Measurements from ENCODE around the gene ANKRD39. TPM values are rescaled to one million over a fixed set of nuclear protein-coding genes. Genes with fewer than 3 reads are reported as not detected.
A peak's percentile ranks its signal among the peaks of the same experiment; 100 is the strongest.
"Not testable (repeated sequence)": the region's sequence is repeated elsewhere in the genome, so short reads cannot be mapped to it uniquely, and the experiment has no call there.

ANKRD39 gene
- total and polyA plus RNA-seq, 2 donors = 10.0 to 14.2 TPM

DNA sequence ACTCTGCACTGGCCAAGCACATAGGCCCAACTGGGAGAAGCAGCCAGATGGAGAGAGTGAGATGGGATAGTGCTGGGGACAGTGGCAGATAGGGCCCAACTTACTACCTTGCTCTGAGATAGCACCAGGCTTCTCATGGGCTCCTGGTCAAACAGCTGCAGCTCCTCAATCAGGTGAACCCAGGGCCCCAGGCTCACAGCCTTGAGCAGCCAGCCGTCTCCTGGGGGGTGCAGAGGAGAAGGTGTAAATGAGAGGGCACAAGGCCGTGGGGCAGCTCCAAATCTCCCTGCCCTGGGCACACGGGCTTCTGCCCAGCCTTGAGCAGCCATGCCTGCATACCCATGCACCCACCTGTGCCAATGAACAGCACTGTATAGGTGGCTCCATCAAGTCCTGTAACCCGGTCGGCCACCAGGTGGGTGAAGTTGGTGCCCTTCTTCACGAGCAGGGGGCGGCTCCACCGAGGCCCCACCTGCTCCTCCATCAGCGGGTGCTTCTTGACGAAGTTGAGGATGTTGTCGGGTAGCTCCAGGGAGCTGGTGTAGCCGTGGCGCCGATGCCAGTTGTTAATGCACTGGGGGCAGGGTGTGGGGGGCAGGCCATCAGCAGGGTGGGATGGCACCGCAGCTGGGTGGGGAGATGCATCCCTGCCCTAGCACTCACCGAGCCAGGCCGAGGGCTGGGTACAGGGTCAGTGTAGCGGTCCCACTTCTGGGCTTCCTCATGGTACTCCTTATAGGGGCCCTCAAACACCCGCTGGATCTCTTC lies 5.9 kb upstream of the ANKRD39 start:
- peaks cover 7 to 39% of the 10 kb centered on the region in 2 donors for H3K4me1 ChIP-seq (ENCODE audit: control insufficient read depth in 2 of 2, insufficient read depth in 2 of 2, low read length in 2 of 2)
- 97% methylated on average over 19 of the region's 19 CpGs for WGBS

GRCh38 chr2:96863056-96863455 lies 5.2 kb upstream of the ANKRD39 start:
- H3K36me3 ChIP-seq (ENCODE audit: control insufficient read depth in 2 of 2, insufficient read depth in 2 of 2, low read length in 1 of 2); H3K4me3 ChIP-seq (ENCODE audit: low read length in 2 of 2); H3K27ac ChIP-seq (ENCODE audit: low read depth in 1 of 2, low read length in 1 of 2); H3K9me3 ChIP-seq (ENCODE audit: control insufficient read depth in 2 of 2, insufficient read depth in 1 of 2, low read length in 1 of 2); DNase-seq (ENCODE audit: low read depth in 6 of 9, low spot score in 9 of 9): not testable (repeated sequence)
- 97% methylated on average over 4 of the region's 4 CpGs for WGBS
- Histone ChIP-seq H3K4me1 (ENCODE audit: control insufficient read depth in 2 of 2, insufficient read depth in 2 of 2, low read length in 2 of 2) (peaks cover 0 to 35% of the 10 kb centered on the region in 2 donors), H3K27me3 (ENCODE audit: control insufficient read depth in 2 of 2, insufficient read depth in 1 of 2, low read length in 1 of 2) (peaks cover 21 to 60% of the 10 kb centered on the region in 2 donors)

More for the DNA sequence above, 5.9 kb upstream of the ANKRD39 start:
- Histone ChIP-seq H3K27ac (ENCODE audit: low read depth in 1 of 2, low read length in 1 of 2) (no peak overlapping the region), H3K27me3 (ENCODE audit: control insufficient read depth in 2 of 2, insufficient read depth in 1 of 2, low read length in 1 of 2) (peaks cover 28 to 64% of the 10 kb centered on the region in 2 donors), H3K4me3 (ENCODE audit: low read length in 2 of 2) (no peak overlapping the region), H3K9me3 (ENCODE audit: control insufficient read depth in 2 of 2, insufficient read depth in 1 of 2, low read length in 1 of 2) (peaks cover 0 to 9% of the 10 kb centered on the region in 2 donors), H3K36me3 (ENCODE audit: control insufficient read depth in 2 of 2, insufficient read depth in 2 of 2, low read length in 1 of 2) (peaks cover 0 to 3% of the 10 kb centered on the region in 2 donors)
- DNase-seq (ENCODE audit: low read depth in 6 of 9, low spot score in 9 of 9) = no peak

DNA sequence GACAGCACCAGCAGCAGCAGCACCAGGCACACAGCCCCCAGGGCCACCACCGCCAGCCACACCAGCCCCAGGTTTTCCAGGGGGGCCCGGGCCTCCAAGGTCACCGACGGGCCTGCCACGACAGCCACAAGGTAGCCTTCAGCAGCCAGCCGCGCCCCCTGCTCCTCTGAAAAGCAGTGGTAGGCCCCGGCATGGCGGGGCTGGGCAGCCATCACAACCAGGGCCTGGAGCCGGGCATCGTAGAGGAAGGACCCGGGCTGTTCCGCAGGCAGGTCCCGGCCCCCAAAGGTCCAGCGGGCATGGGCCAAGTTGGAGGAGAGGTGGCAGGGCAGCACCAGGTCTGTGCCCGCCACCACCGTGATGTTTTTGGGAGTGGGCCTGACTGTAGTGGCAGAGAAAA lies 3.3 kb upstream of the ANKRD39 start:
- Histone ChIP-seq H3K9me3 (ENCODE audit: control insufficient read depth in 2 of 2, insufficient read depth in 1 of 2, low read length in 1 of 2) (no peaks in the 10 kb centered on the region), H3K27ac (ENCODE audit: low read depth in 1 of 2, low read length in 1 of 2) (no peak overlapping the region), H3K4me3 (ENCODE audit: low read length in 2 of 2) (no peak overlapping the region), H3K27me3 (ENCODE audit: control insufficient read depth in 2 of 2, insufficient read depth in 1 of 2, low read length in 1 of 2) (peaks cover 5 to 40% of the 10 kb centered on the region in 2 donors), H3K4me1 (ENCODE audit: control insufficient read depth in 2 of 2, insufficient read depth in 2 of 2, low read length in 2 of 2) (peaks cover 11 to 30% of the 10 kb centered on the region in 2 donors), H3K36me3 (ENCODE audit: control insufficient read depth in 2 of 2, insufficient read depth in 2 of 2, low read length in 1 of 2) (peaks cover 0 to 3% of the 10 kb centered on the region in 2 donors)
- no peak for DNase-seq (ENCODE audit: low read depth in 6 of 9, low spot score in 9 of 9)
- WGBS = 97% methylated on average over 17 of the region's 17 CpGs

DNA sequence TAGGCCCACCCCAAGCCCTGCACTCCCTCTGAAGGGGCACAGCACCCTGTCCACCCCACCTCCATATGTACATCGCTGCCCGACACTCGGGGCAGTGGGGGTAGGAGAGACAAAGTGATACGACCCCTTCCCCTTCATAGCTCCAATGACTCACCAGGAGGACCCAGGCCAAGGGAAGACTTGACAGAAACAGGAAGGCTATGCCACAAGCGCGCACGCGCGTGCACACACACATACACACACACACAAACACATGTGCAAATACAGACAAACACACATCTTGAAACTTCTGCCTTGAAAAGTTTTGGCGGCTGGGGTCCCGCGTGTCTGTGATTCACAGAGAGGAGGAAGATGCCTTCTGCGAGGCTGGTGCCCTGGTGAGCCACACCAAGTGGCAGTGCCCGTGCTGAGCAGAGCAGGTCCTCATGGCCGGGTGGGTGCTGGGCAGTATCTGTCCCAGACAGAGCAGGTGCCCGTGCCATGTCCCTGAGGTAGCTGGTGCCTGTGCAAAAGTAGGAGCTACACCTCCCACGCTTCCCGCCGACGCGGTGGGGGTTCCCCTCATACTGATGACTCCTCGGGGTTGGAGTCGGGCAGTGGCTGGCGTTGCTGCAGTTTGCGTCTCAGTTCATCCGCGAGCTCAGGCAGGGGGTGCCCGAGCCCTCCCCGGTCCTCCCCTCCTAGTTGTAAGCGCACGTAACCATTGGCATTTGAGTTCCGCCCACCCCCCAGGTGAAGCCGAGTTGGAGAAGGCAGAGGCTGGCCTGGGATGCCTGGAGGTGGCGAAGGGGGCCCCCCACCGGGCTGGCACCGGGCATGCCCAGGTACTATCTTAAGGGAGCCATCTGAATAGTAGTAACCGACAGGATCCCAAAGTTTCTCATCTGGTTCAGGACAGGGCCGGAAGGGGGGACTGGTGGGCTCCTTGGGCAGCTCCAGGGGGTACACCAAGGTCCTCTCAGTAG lies 2.5 kb upstream of the ANKRD39 start:
- peaks cover 11 to 30% of the 10 kb centered on the region in 2 donors for H3K4me1 ChIP-seq (ENCODE audit: control insufficient read depth in 2 of 2, insufficient read depth in 2 of 2, low read length in 2 of 2)
- H3K36me3 ChIP-seq (ENCODE audit: control insufficient read depth in 2 of 2, insufficient read depth in 2 of 2, low read length in 1 of 2) = peaks cover 0 to 3% of the 10 kb centered on the region in 2 donors
- H3K4me3 ChIP-seq (ENCODE audit: low read length in 2 of 2) = no peak overlapping the region
- peak in 1 of 9 donors; percentile 49 for DNase-seq (ENCODE audit: low read depth in 6 of 9, low spot score in 9 of 9)
- peaks cover 2 to 32% of the 10 kb centered on the region in 2 donors for H3K27me3 ChIP-seq (ENCODE audit: control insufficient read depth in 2 of 2, insufficient read depth in 1 of 2, low read length in 1 of 2)
- H3K9me3 ChIP-seq (ENCODE audit: control insufficient read depth in 2 of 2, insufficient read depth in 1 of 2, low read length in 1 of 2) = no peaks in the 10 kb centered on the region
- no peak overlapping the region for H3K27ac ChIP-seq (ENCODE audit: low read depth in 1 of 2, low read length in 1 of 2)
- 88% methylated on average over 38 of the region's 38 CpGs for WGBS

DNA sequence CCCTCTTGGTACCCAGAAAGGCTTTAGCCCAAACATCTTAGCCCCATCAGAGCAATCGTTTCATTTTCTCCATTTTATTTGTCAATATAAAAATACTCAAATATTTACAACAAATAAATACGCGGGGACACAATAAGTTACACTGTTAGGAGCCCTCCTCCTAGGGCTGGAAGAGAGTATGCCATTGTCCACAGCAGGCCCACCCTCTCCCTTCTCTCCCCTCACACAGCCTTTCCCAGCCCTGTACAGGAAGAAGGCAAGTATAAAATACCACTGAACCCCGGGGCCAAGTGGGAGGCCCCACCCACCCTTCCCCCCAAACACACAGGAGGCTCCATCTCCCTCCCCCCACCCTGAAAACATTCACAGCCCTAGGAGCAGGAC lies 1.9 kb upstream of the ANKRD39 start:
- Histone ChIP-seq H3K9me3 (ENCODE audit: control insufficient read depth in 2 of 2, insufficient read depth in 1 of 2, low read length in 1 of 2) (no peaks in the 10 kb centered on the region), H3K4me1 (ENCODE audit: control insufficient read depth in 2 of 2, insufficient read depth in 2 of 2, low read length in 2 of 2) (peaks cover 11 to 30% of the 10 kb centered on the region in 2 donors), H3K4me3 (ENCODE audit: low read length in 2 of 2) (no peak overlapping the region), H3K27me3 (ENCODE audit: control insufficient read depth in 2 of 2, insufficient read depth in 1 of 2, low read length in 1 of 2) (peaks cover 0 to 26% of the 10 kb centered on the region in 2 donors), H3K27ac (ENCODE audit: low read depth in 1 of 2, low read length in 1 of 2) (no peak overlapping the region), H3K36me3 (ENCODE audit: control insufficient read depth in 2 of 2, insufficient read depth in 2 of 2, low read length in 1 of 2) (peaks cover 0 to 3% of the 10 kb centered on the region in 2 donors)
- no peak for DNase-seq (ENCODE audit: low read depth in 6 of 9, low spot score in 9 of 9)
- WGBS = 66% methylated on average over 4 of the region's 4 CpGs

GRCh38 chr2:96859099-96859649 lies 1.4 kb upstream of the ANKRD39 start:
- H3K4me1 ChIP-seq (ENCODE audit: control insufficient read depth in 2 of 2, insufficient read depth in 2 of 2, low read length in 2 of 2) = peaks cover 11 to 30% of the 10 kb centered on the region in 2 donors
- H3K9me3 ChIP-seq (ENCODE audit: control insufficient read depth in 2 of 2, insufficient read depth in 1 of 2, low read length in 1 of 2) = no peaks in the 10 kb centered on the region
- H3K27ac ChIP-seq (ENCODE audit: low read depth in 1 of 2, low read length in 1 of 2) = no peak overlapping the region
- H3K27me3 ChIP-seq (ENCODE audit: control insufficient read depth in 2 of 2, insufficient read depth in 1 of 2, low read length in 1 of 2) = peaks cover 0 to 21% of the 10 kb centered on the region in 2 donors
- WGBS = 91% methylated on average over 11 of the region's 11 CpGs
- no peak for DNase-seq (ENCODE audit: low read depth in 6 of 9, low spot score in 9 of 9)
- H3K36me3 ChIP-seq (ENCODE audit: control insufficient read depth in 2 of 2, insufficient read depth in 2 of 2, low read length in 1 of 2) = peaks cover 3% of the 10 kb centered on the region in 2 donors
- no peak overlapping the region for H3K4me3 ChIP-seq (ENCODE audit: low read length in 2 of 2)

DNA sequence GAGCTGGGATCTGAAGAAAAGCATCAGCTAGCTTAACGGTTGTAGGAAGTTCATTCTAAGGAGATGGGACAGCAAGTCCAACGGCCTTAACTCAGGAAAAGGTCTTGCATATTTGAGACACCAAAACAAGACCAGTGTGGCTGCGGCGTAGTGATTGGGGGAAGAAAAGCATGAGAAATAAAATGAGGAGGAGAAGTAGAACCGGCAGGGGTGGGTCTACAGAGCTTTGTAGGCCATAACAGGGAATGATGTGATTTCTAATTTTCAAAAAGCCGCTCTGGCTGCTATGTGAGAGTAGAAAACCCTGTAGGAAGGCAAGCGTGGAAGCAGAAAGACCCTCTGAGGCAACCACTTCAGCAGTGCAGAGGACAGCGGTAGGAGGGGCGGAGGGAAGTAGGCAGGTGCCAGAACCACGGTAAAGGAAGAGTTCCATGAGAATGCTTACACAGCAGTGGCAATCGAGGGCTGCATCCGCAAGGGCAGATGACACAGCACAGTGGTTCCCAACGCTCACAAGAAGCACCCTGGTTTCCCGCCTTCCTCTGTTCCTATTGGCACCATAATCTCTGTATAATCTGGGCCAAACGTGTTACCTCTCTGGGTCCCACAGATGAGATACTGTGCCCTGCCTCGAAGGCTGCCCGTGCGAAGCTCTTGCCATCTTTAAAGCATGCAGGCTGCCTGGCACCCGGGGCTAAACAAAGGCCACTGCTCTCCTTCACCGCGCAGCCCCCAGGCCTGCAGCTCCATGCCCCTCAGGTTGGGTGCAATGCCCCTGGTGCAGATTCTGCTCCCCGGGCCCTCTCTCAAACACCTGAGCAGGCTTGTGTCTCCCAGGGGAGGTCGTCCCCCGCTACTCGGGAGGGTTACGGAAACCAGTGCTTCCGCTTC lies 795 bp downstream of the ANKRD39 start:
- DNase-seq (ENCODE audit: low read depth in 6 of 9, low spot score in 9 of 9) = peak in 5 of 9 donors; percentile 35 to 76 (median 47)
- Histone ChIP-seq H3K4me1 (ENCODE audit: control insufficient read depth in 2 of 2, insufficient read depth in 2 of 2, low read length in 2 of 2) (peaks cover 11 to 30% of the 10 kb centered on the region in 2 donors), H3K36me3 (ENCODE audit: control insufficient read depth in 2 of 2, insufficient read depth in 2 of 2, low read length in 1 of 2) (peaks cover 15 to 18% of the 10 kb centered on the region in 2 donors), H3K27ac (ENCODE audit: low read depth in 1 of 2, low read length in 1 of 2) (peak overlapping the region in 1 of 2 donors; percentile 84), H3K4me3 (ENCODE audit: low read length in 2 of 2) (peak overlapping the region; percentile 71 to 92), H3K27me3 (ENCODE audit: control insufficient read depth in 2 of 2, insufficient read depth in 1 of 2, low read length in 1 of 2) (peaks cover 0 to 19% of the 10 kb centered on the region in 2 donors), H3K9me3 (ENCODE audit: control insufficient read depth in 2 of 2, insufficient read depth in 1 of 2, low read length in 1 of 2) (no peaks in the 10 kb centered on the region)
- WGBS = 16% methylated on average over 27 of the region's 27 CpGs

- no peak for DNase-seq (ENCODE audit: low read depth in 6 of 9, low spot score in 9 of 9)
- peaks cover 38 to 44% of the 10 kb centered on the region in 2 donors for H3K36me3 ChIP-seq (ENCODE audit: control insufficient read depth in 2 of 2, insufficient read depth in 2 of 2, low read length in 1 of 2)
- H3K4me1 ChIP-seq (ENCODE audit: control insufficient read depth in 2 of 2, insufficient read depth in 2 of 2, low read length in 2 of 2) = peaks cover 11 to 12% of the 10 kb centered on the region in 2 donors
- H3K4me3 ChIP-seq (ENCODE audit: low read length in 2 of 2) = no peak overlapping the region
- no peaks in the 10 kb centered on the region for H3K27me3 ChIP-seq (ENCODE audit: control insufficient read depth in 2 of 2, insufficient read depth in 1 of 2, low read length in 1 of 2)
- WGBS = 98% methylated on average over 15 of the region's 15 CpGs
- no peak overlapping the region for H3K27ac ChIP-seq (ENCODE audit: low read depth in 1 of 2, low read length in 1 of 2)
- no peaks in the 10 kb centered on the region for H3K9me3 ChIP-seq (ENCODE audit: control insufficient read depth in 2 of 2, insufficient read depth in 1 of 2, low read length in 1 of 2)
Measured at GRCh38 chr2:96853321-96853720, 4.5 kb downstream of the ANKRD39 start.

Data from thymus (tissue), 11 donors.